CD4-positive, alpha-beta T cell (primary cell): ENCODE data around the gene SPRYD3. TPM values are rescaled to one million over a fixed set of nuclear protein-coding genes. Genes with fewer than 3 reads are reported as not detected.

Experiments
- ATAC-seq: fragments of 200-7000 bp; cut with Tn5 transposase; one replicate; pipeline ENCODE4 v1.10.0; 2022; ENCODE audit warnings: mild to moderate bottlenecking; ENCODE audit not compliant: poor library complexity
- CTCF ChIA-PET: fragments of 350-600 bp; sonication (Branson Sonifier 250); formaldehyde crosslinking; loops from one replicate; lab custom pipeline; 2021; ENCODE audit warnings: antibody characterized with exemption, inconsistent platforms; lab: Charles Lee
- POLR2A ChIA-PET: fragments of 350-600 bp; sonication (Branson Sonifier 250); formaldehyde crosslinking; loops from one replicate; lab custom pipeline; 2021; ENCODE audit warnings: antibody characterized with exemption, inconsistent platforms; lab: Charles Lee
- DNase-seq, 14 experiments: peaks; one replicate each; pipeline ENCODE4 v3.0.0-alpha.2; 2013 to 2020; ENCODE audit warnings: mixed read lengths in 2 of 14
- H3K27ac ChIP-seq, 2 donors: one replicate each; pipeline versions ENCODE4 v1.5.1 to v1.7.0; 2013; ENCODE audit warnings: low read length in 2 of 2, low read depth in 1 of 2, mild to moderate bottlenecking in 1 of 2
- H3K27me3 ChIP-seq, 2 experiments: 1 replicate in 1 of 2; 2 replicates in 1 of 2; pipeline versions ENCODE4 v1.6.1 to v1.7.0; 2013; ENCODE audit warnings: low read length in 2 of 2, control low read depth in 1 of 2, mild to moderate bottlenecking in 1 of 2, moderate library complexity in 1 of 2; ENCODE audit not compliant: insufficient read depth in 2 of 2, control insufficient read depth in 1 of 2
- H3K36me3 ChIP-seq: one replicate; pipeline ENCODE4 v1.6.1; 2013; ENCODE audit warnings: low read length, control low read depth; ENCODE audit not compliant: insufficient read depth
- H3K4me1 ChIP-seq: one replicate; pipeline ENCODE4 v1.6.1; 2013; ENCODE audit warnings: low read length, control low read depth; ENCODE audit not compliant: insufficient read depth
- H3K4me3 ChIP-seq: one replicate; pipeline ENCODE4 v1.5.1; 2013; ENCODE audit warnings: mild to moderate bottlenecking, low read length, moderate library complexity
- H3K9me3 ChIP-seq, 2 experiments: 1 replicate in 1 of 2; 2 replicates in 1 of 2; pipeline versions ENCODE4 v1.6.1 to v1.7.0; 2013; ENCODE audit warnings: low read length in 2 of 2, mild to moderate bottlenecking in 2 of 2, control low read depth in 1 of 2, moderate library complexity in 1 of 2; ENCODE audit not compliant: control insufficient read depth in 1 of 2, insufficient read depth in 1 of 2
- H3K27ac Mint-ChIP-seq: one replicate; pipeline ENCODE4 v1.8.0; 2020; ENCODE audit warnings: mixed read lengths
- H3K27me3 Mint-ChIP-seq: one replicate; pipeline ENCODE4 v1.8.0; 2021; ENCODE audit warnings: mixed read lengths
- H3K36me3 Mint-ChIP-seq: one replicate; pipeline ENCODE4 v1.8.0; 2021; ENCODE audit warnings: low read depth, mixed read lengths
- H3K4me1 Mint-ChIP-seq: one replicate; pipeline ENCODE4 v1.8.0; 2021; ENCODE audit warnings: low read depth, mixed read lengths
- H3K4me3 Mint-ChIP-seq: one replicate; pipeline ENCODE4 v1.8.0; 2020; ENCODE audit warnings: mild to moderate bottlenecking, mixed read lengths
- H3K9me3 Mint-ChIP-seq: one replicate; pipeline ENCODE4 v1.8.0; 2020; ENCODE audit warnings: mixed read lengths
- CTCF ChIP-seq: fragments of 200-600 bp; IDR thresholded peaks from one replicate; pipeline ENCODE4 v1.8.0; 2022; ENCODE audit warnings: antibody characterized with exemption, mild to moderate bottlenecking
- intact Hi-C, 2 experiments: fragments of 100-400 bp; cut with DNase I in 1 of 2; cut with micrococcal nuclease in 1 of 2; formaldehyde crosslinking; loops; one replicate each; pipeline versions ENCODE4 v1.15.1 to v1.9.0; 2023 to 2025; cut with DNase I, micrococcal nuclease
- total RNA-seq, 174 experiments: library from RNA in 2 of 174; stranded (reverse) in 2 of 174; gene quantifications; one replicate each; pipeline ENCODE4 v1.2.3 and lab custom pipeline; 2021 to 2026

Gene SPRYD3
- total RNA-seq, 2 experiments from 2014 or later: 17.7 to 21.0 TPM

- ATAC-seq (peak; percentile 54), DNase-seq (peak in 12 of 14 experiments; percentile 20 to 77 (median 46))
- Histone ChIP-seq H3K9me3 (no peaks in the 10 kb centered on the region), H3K4me3 (peak overlapping the region; percentile 72), H3K4me1 (peaks cover 34% of the 10 kb centered on the region), H3K36me3 (peaks cover 37% of the 10 kb centered on the region), H3K27me3 (no peaks in the 10 kb centered on the region), H3K27ac (peak overlapping the region; percentile 49 to 82)
- intact Hi-C loops: loop anchor here (1.0 to 2.0 kb wide), 3 partner anchors 20 to 24 kb away; no protein-coding TSS in a partner anchor
- peaks cover 47% of the 10 kb centered on the region for H3K4me1 Mint-ChIP-seq
- H3K36me3 Mint-ChIP-seq: peaks cover 54% of the 10 kb centered on the region
- no peak for TF ChIP-seq CTCF
- CTCF ChIA-PET: interaction anchor here (0.6 to 3.6 kb wide), 7 partner anchors 10 to 31 kb away, joined by 3 to 24 read pairs (median 4); partner anchors contain the start of genes IGFBP6 and SOAT2
- H3K27me3 Mint-ChIP-seq: no peaks in the 10 kb centered on the region
- POLR2A ChIA-PET: interaction anchor here (0.6 to 4.0 kb wide), 25 partner anchors 10 to 422 kb away, joined by 3 to 37 read pairs (median 6); partner anchors contain the start of genes AAAS, CSAD, EIF4B and IGFBP6
- H3K9me3 Mint-ChIP-seq: no peaks in the 10 kb centered on the region
- H3K27ac Mint-ChIP-seq: peak overlapping the region; percentile 98
- peak overlapping the region; percentile 95 for H3K4me3 Mint-ChIP-seq
Measured at GRCh38 chr12:53078425-53079225, 565 bp downstream of the SPRYD3 start.

GRCh38 chr12:53077030-53077429 is 2.2 kb downstream of the SPRYD3 start:
- ATAC-seq (no peak), DNase-seq (no peak)
- Histone ChIP-seq H3K4me3 (no peak overlapping the region), H3K4me1 (peaks cover 37% of the 10 kb centered on the region), H3K9me3 (no peaks in the 10 kb centered on the region), H3K27ac (no peak overlapping the region), H3K27me3 (no peaks in the 10 kb centered on the region), H3K36me3 (peaks cover 46% of the 10 kb centered on the region)
- TF ChIP-seq CTCF: no peak
- H3K27me3 Mint-ChIP-seq: no peaks in the 10 kb centered on the region
- H3K36me3 Mint-ChIP-seq: peaks cover 70% of the 10 kb centered on the region
- POLR2A ChIA-PET: interaction anchor here (2.5 kb wide), 1 partner anchor 22 kb away, joined by 7 read pairs; no protein-coding TSS in a partner anchor
- peaks cover 47% of the 10 kb centered on the region for H3K4me1 Mint-ChIP-seq
- H3K27ac Mint-ChIP-seq: peak overlapping the region; percentile 19
- CTCF ChIA-PET: interaction anchor here (2.5 to 2.8 kb wide), 2 partner anchors 11 to 22 kb away, joined by 9 to 24 read pairs; no protein-coding TSS in a partner anchor
- peak overlapping the region; percentile 77 for H3K4me3 Mint-ChIP-seq
- intact Hi-C loops: no loop called here
- no peaks in the 10 kb centered on the region for H3K9me3 Mint-ChIP-seq

GRCh38 chr12:53076461-53076860 is 2.7 kb downstream of the SPRYD3 start:
- Mint-ChIP-seq H3K9me3 (no peaks in the 10 kb centered on the region), H3K4me3 (no peak overlapping the region), H3K27me3 (no peaks in the 10 kb centered on the region), H3K27ac (no peak overlapping the region), H3K36me3 (peaks cover 75% of the 10 kb centered on the region), H3K4me1 (peaks cover 47% of the 10 kb centered on the region)
- Histone ChIP-seq H3K27ac (no peak overlapping the region), H3K27me3 (no peaks in the 10 kb centered on the region), H3K4me1 (peaks cover 38% of the 10 kb centered on the region), H3K4me3 (no peak overlapping the region), H3K36me3 (peaks cover 52% of the 10 kb centered on the region), H3K9me3 (no peaks in the 10 kb centered on the region)
- ATAC-seq (no peak), DNase-seq (no peak)
- POLR2A ChIA-PET: interaction anchor here (2.5 kb wide), 1 partner anchor 22 kb away, joined by 7 read pairs; no protein-coding TSS in a partner anchor
- TF ChIP-seq CTCF: no peak
- CTCF ChIA-PET: interaction anchor here (1.2 to 2.5 kb wide), 2 partner anchors 15 to 23 kb away, joined by 3 to 9 read pairs; no protein-coding TSS in a partner anchor
- intact Hi-C loops: no loop called here
